Neural cell (in vitro differentiated cells): ENCODE results near the gene STMN3. TPM values are rescaled to one million over a fixed set of nuclear protein-coding genes. Genes with fewer than 3 reads are reported as not detected.
A peak's percentile ranks its signal among the peaks of the same experiment; 100 is the strongest.

ENCODE experiments used
- H2AFZ ChIP-seq: fragments of 200-600, 300-800 bp; sonication (generic), shearing (Covaris generic); 2 replicates; pipeline ENCODE4 v1.6.0; 2014; ENCODE audit warnings: low read depth, mild to moderate bottlenecking, antibody characterized with exemption, low read length, moderate library complexity
- H3F3A ChIP-seq: fragments of 200-600 bp; shearing (Covaris generic); 2 replicates; pipeline ENCODE4 v1.6.1; 2016; ENCODE audit warnings: mild to moderate bottlenecking, moderate library complexity, mixed read lengths, antibody characterized with exemption, low read length; ENCODE audit not compliant: insufficient read depth, poor library complexity, severe bottlenecking
- H3K27ac ChIP-seq: fragments of 200-600, 300-800 bp; sonication (generic), shearing (Covaris generic); 2 replicates; pipeline ENCODE4 v1.5.1; 2014; ENCODE audit warnings: mild to moderate bottlenecking, low read length, moderate library complexity
- H3K27me3 ChIP-seq: fragments of 300-800, 200-600 bp; sonication (generic), shearing (Covaris generic); 2 replicates; pipeline ENCODE4 v1.6.0; 2014; ENCODE audit warnings: mild to moderate bottlenecking, low read depth, low read length, moderate library complexity; ENCODE audit not compliant: insufficient read depth
- H3K36me3 ChIP-seq: fragments of 300-800, 200-600 bp; sonication (generic), shearing (Covaris generic); 2 replicates; pipeline ENCODE4 v1.5.1; 2014; ENCODE audit warnings: mild to moderate bottlenecking, antibody characterized with exemption, low read length, moderate library complexity; ENCODE audit not compliant: insufficient read depth
- H3K4me2 ChIP-seq: fragments of 300-800, 200-600 bp; sonication (generic), shearing (Covaris generic); 2 replicates; pipeline ENCODE4 v1.6.0; 2014; ENCODE audit warnings: mild to moderate bottlenecking, low read length
- H3K4me3 ChIP-seq: fragments of 300-800, 200-600 bp; sonication (generic), shearing (Covaris generic); 2 replicates; pipeline ENCODE4 v1.5.1; 2014; ENCODE audit warnings: mild to moderate bottlenecking, low read length, moderate library complexity
- H3K79me2 ChIP-seq: fragments of 200-600 bp; shearing (Covaris generic); replicated peaks from 2 replicates; pipeline ENCODE4 v1.6.0; 2014; ENCODE audit warnings: mild to moderate bottlenecking, low read length, moderate library complexity; ENCODE audit not compliant: insufficient read depth
- H3K9ac ChIP-seq: fragments of 300-800, 200-600 bp; sonication (generic), shearing (Covaris generic); 2 replicates; pipeline ENCODE4 v1.6.1; 2016; ENCODE audit warnings: mild to moderate bottlenecking, low read length, mixed read lengths
- H3K9me2 ChIP-seq: fragments of 200-600 bp; shearing (Covaris generic); 2 replicates; pipeline ENCODE4 v1.6.1; 2016; ENCODE audit warnings: mild to moderate bottlenecking, low read length, mixed read lengths; ENCODE audit not compliant: insufficient read depth
- H3K9me3 ChIP-seq: fragments of 200-600, 300-800 bp; sonication (generic), shearing (Covaris generic); 2 replicates; pipeline ENCODE4 v1.6.1; 2016; ENCODE audit warnings: mild to moderate bottlenecking, mixed run types, low read length, moderate library complexity, mixed read lengths
- H4K20me1 ChIP-seq: fragments of 200-600 bp; shearing (Covaris generic); 2 replicates; pipeline ENCODE4 v1.6.1; 2016; ENCODE audit warnings: mild to moderate bottlenecking, mixed run types; ENCODE audit not compliant: insufficient read depth
- CTCF ChIP-seq: fragments of 450-650 bp; IDR thresholded peaks from 2 replicates; pipeline ENCODE4 v1.5.1; 2014; ENCODE audit warnings: antibody characterized with exemption, mild to moderate bottlenecking, moderate library complexity; ENCODE audit not compliant: poor library complexity, severe bottlenecking
- EP300 ChIP-seq: fragments of 450-650 bp; conservative IDR thresholded peaks from 2 replicates; pipeline ENCODE4 v1.6.1; 2014; ENCODE audit warnings: antibody characterized with exemption, mild to moderate bottlenecking, moderate library complexity; ENCODE audit not compliant: poor library complexity, severe bottlenecking
- EZH2 ChIP-seq: fragments of 200-600, 300-800 bp; shearing (Covaris generic), sonication (generic); IDR thresholded peaks from 2 replicates; pipeline ENCODE4 v1.6.1; 2014; ENCODE audit warnings: antibody characterized with exemption, low read length, borderline replicate concordance, mild to moderate bottlenecking; ENCODE audit not compliant: insufficient read depth, poor library complexity, severe bottlenecking
- MXI1 ChIP-seq: fragments of 450-650 bp; conservative IDR thresholded peaks from 2 replicates; pipeline ENCODE4 v1.6.1; 2014; ENCODE audit warnings: antibody characterized with exemption, mild to moderate bottlenecking; ENCODE audit not compliant: poor library complexity, severe bottlenecking
- POLR2AphosphoS5 ChIP-seq: IDR thresholded peaks from 2 replicates; pipeline ENCODE4 v1.6.1; 2012
- RAD21 ChIP-seq: fragments of 450-650 bp; conservative IDR thresholded peaks from 2 replicates; pipeline ENCODE4 v1.6.1; 2014; ENCODE audit warnings: antibody characterized with exemption, mild to moderate bottlenecking, moderate library complexity
- REST ChIP-seq: IDR thresholded peaks from 2 replicates; pipeline ENCODE4 v1.6.1; 2012; ENCODE audit warnings: borderline replicate concordance
- SMC3 ChIP-seq: fragments of 450-650 bp; conservative IDR thresholded peaks from 2 replicates; pipeline ENCODE4 v1.6.1; 2014; ENCODE audit warnings: antibody characterized with exemption, mild to moderate bottlenecking, moderate library complexity; ENCODE audit not compliant: poor library complexity
- TAF1 ChIP-seq: IDR thresholded peaks from 2 replicates; pipeline ENCODE4 v1.6.1; 2012; ENCODE audit warnings: low read depth
- polyA plus RNA-seq: library from polyadenylated mRNA; depleted of rRNA; stranded (reverse); fragments of >200 nt; gene quantifications from 2 replicates; pipeline ENCODE4 v1.2.3, GENCODE V29; 2014

Gene STMN3
- polyA plus RNA-seq, 1 donor from 2014 or later: 268 TPM

GRCh38 chr20:63626424-63627128, 26.6 kb downstream of the STMN3 start, which contains the start of gene GMEB2:
Gene GMEB2 (minus strand): TSS chr20:63627101. CDS start chr20:63619397, 7,704 bp downstream.
- Histone ChIP-seq H2AFZ (peak within 1 kb of the TSS; percentile 83), H3K4me2 (peak within 1 kb of the TSS; percentile 60), H3K36me3 (no peaks in the 10 kb centered on the region)

GRCh38 chr20:63625771-63626423, 27.3 kb downstream of the STMN3 start:
- Histone ChIP-seq H3K9me2 (no peaks in the 10 kb centered on the region), H3K4me2 (peak overlapping the region; percentile 48), H3K36me3 (no peaks in the 10 kb centered on the region), H4K20me1 (no peaks in the 10 kb centered on the region), H3K27ac (peak overlapping the region; percentile 74), H3K79me2 (peaks cover 33% of the 10 kb centered on the region), H2AFZ (peak overlapping the region; percentile 45), H3K27me3 (no peaks in the 10 kb centered on the region), H3K9me3 (no peaks in the 10 kb centered on the region), H3K4me3 (peak overlapping the region; percentile 77), H3F3A (no peaks in the 10 kb centered on the region), H3K9ac (peak overlapping the region; percentile 88)
- TF ChIP-seq EP300 (no peak), REST (no peak), POLR2AphosphoS5 (no peak), SMC3 (no peak), EZH2 (no peak), TAF1 (no peak), RAD21 (no peak), MXI1 (no peak), CTCF (no peak)

More at GRCh38 chr20:63626424-63627128, 26.6 kb downstream of the STMN3 start, which contains the start of gene GMEB2:
- Histone ChIP-seq H3K4me3 (peak within 1 kb of the TSS; percentile 100), H3F3A (no peaks in the 10 kb centered on the region), H3K9ac (peak within 1 kb of the TSS; percentile 95), H4K20me1 (no peaks in the 10 kb centered on the region), H3K9me2 (no peaks in the 10 kb centered on the region), H3K79me2 (peaks cover 33% of the 10 kb centered on the region), H3K27me3 (no peaks in the 10 kb centered on the region), H3K9me3 (no peaks in the 10 kb centered on the region), H3K27ac (peak within 1 kb of the TSS; percentile 87)
- TF ChIP-seq TAF1 (no peak), RAD21 (no peak), EZH2 (no peak), POLR2AphosphoS5 (peak; percentile 43), MXI1 (no peak), EP300 (no peak), REST (peak; percentile 19)
